Ovary (tissue), 9 donors: ENCODE results near the gene NNMT. TPM values are rescaled to one million over a fixed set of nuclear protein-coding genes. Genes with fewer than 3 reads are reported as not detected.
A peak's percentile ranks its signal among the peaks of the same experiment; 100 is the strongest.

Source experiments
- DNase-seq, 5 donors: peaks; one replicate each; pipeline ENCODE4 v3.0.0-alpha.2; 2019 to 2020
- H3K27ac ChIP-seq, 2 donors: fragments of 200-600 bp; one replicate each; pipeline versions ENCODE4 v1.5.1 to v1.8.0; 2019 to 2022
- H3K27me3 ChIP-seq: fragments of 200-600 bp; one replicate; pipeline ENCODE4 v1.8.0; 2022
- H3K36me3 ChIP-seq: fragments of 200-600 bp; sonication (generic); one replicate; pipeline ENCODE4 v1.5.1; 2019
- H3K4me1 ChIP-seq: one replicate; pipeline ENCODE4 v1.8.1; 2013; ENCODE audit warnings: mild to moderate bottlenecking, moderate library complexity; ENCODE audit not compliant: insufficient read depth
- H3K4me3 ChIP-seq: fragments of 200-600 bp; sonication (generic); one replicate; pipeline ENCODE4 v1.5.1; 2017
- H3K9me3 ChIP-seq, 2 donors: fragments of 200-600 bp in 1 of 2; sonication (generic) in 1 of 2; one replicate each; pipeline versions ENCODE4 v1.5.1 to v1.8.1; 2013 to 2019; ENCODE audit warnings: mild to moderate bottlenecking in 1 of 2, moderate library complexity in 1 of 2
- EP300 ChIP-seq: sonication (generic); formaldehyde crosslinking; IDR thresholded peaks from one replicate; pipeline ENCODE4 v1.6.1; 2017; ENCODE audit warnings: antibody characterized with exemption
- POLR2A ChIP-seq: fragments of 450-650 bp; IDR thresholded peaks from one replicate; pipeline ENCODE4 v1.6.1; 2017; ENCODE audit warnings: antibody characterized with exemption, mild to moderate bottlenecking, moderate library complexity
- WGBS, 3 donors: extraction: QIAGEN DNeasy Blood & Tissue Kit in 1 of 3; methylation state at CpG; one replicate each; pipeline versions ENCODE4 v1.1.5 to v1.1.7; 2013 to 2017; 5-methylcytosine and 5-hydroxymethylcytosine counted together
- intact Hi-C, 4 donors: fragments of 100-400 bp; cut with DNase I; formaldehyde crosslinking; loops; one replicate each; pipeline versions ENCODE4 v1.11.0 to v1.15.1; 2022 to 2023
- polyA plus RNA-seq, 2 donors: library from polyadenylated mRNA; stranded (reverse); fragments of 200-250 nt in 1 of 2; fragments of 350-450 nt in 1 of 2; fragmentation: Illumina TruSeq in 1 of 2; extraction: RNeasy Lipid Tissue Mini Kit (QIAGEN cat#74804) in 1 of 2; gene quantifications; one replicate each; pipeline ENCODE4 v1.2.3, GENCODE V29; 2013 to 2014
- total RNA-seq, 7 donors: library from RNA; depleted of rRNA in 2 of 7; stranded (reverse); fragments of >200 nt in 2 of 7; fragmentation: NEBNext Ultra II Directional in 3 of 7; extraction: Animal tissue kit (Norgen Biotek cat#: 25700) in 3 of 7; gene quantifications; one replicate each; pipeline versions ENCODE4 v1.1.0 to v1.2.4, GENCODE V29; 2016 to 2023
- TF ChIP-seq, protein P1 (sequence below), 3 donors: fragments of 450-650 bp in 2 of 3; fragments of 200-600 bp in 1 of 3; IDR thresholded peaks; one replicate each; pipeline versions ENCODE4 v1.5.1 to v1.8.0; 2016 to 2022; ENCODE audit warnings: antibody characterized with exemption in 3 of 3, mild to moderate bottlenecking in 1 of 3
- donor health status: DM: no; HTN: no; CAD: no; lungs with moderate emphysema.
- donor health status: DM: no; HTN: no; CAD: no.
- donor health status: Bipolar disorder and iron deficiency.
- donor health status: DM: yes; HTN: yes; CAD: no.
- donor health status: DM: no; HTN: no; CAD: no.
- donor health status: DM: yes; HTN: yes; CAD: no.

Gene NNMT
- total and polyA plus RNA-seq, 9 donors, result 9.5 to 295 (median 129) TPM

GRCh38 chr11:114281388-114281956 is 14.7 kb upstream of the NNMT start:
- DNase-seq, result no peak
- Histone ChIP-seq H3K4me1 (peaks cover 3% of the 10 kb centered on the region), H3K4me3 (no peak overlapping the region), H3K27ac (no peak overlapping the region), H3K9me3 (no peaks in the 10 kb centered on the region), H3K27me3 (no peaks in the 10 kb centered on the region), H3K36me3 (no peaks in the 10 kb centered on the region)
- WGBS, 3 donors, result 83 to 98% (median 89%) methylated on average over 1 of the region's 1 CpG
- intact Hi-C loops, result no loop called here
- TF ChIP-seq POLR2A, result no peak
- TF ChIP-seq, protein P1, sequence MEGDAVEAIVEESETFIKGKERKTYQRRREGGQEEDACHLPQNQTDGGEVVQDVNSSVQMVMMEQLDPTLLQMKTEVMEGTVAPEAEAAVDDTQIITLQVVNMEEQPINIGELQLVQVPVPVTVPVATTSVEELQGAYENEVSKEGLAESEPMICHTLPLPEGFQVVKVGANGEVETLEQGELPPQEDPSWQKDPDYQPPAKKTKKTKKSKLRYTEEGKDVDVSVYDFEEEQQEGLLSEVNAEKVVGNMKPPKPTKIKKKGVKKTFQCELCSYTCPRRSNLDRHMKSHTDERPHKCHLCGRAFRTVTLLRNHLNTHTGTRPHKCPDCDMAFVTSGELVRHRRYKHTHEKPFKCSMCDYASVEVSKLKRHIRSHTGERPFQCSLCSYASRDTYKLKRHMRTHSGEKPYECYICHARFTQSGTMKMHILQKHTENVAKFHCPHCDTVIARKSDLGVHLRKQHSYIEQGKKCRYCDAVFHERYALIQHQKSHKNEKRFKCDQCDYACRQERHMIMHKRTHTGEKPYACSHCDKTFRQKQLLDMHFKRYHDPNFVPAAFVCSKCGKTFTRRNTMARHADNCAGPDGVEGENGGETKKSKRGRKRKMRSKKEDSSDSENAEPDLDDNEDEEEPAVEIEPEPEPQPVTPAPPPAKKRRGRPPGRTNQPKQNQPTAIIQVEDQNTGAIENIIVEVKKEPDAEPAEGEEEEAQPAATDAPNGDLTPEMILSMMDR (IDR thresholded peaks at IDR 0.05), result no peak
- TF ChIP-seq EP300, result no peak

DNA sequence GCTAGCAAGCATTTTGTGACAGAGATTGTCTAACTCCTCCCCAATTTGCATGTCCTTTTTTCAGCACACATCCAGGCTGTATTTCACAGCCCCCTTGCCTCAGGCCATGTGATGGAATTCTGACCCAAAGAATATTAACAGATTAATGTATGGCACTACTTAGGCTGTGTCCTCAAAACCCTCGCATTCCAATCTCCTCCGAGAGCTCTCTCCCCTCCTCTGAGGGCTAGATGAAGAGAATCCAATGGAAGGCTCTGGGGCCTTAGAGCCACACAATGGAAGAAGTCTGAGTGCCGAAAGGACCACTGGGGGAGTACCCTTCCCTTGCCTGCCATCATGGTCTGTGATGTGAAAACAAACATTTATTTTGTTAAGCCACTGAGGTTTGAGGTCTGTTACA is 13.7 kb upstream of the NNMT start:
- WGBS, 3 donors, result 77 to 94% (median 88%) methylated on average over 3 of the region's 3 CpGs
- no peak overlapping the region for H3K4me3 ChIP-seq
- H3K27ac ChIP-seq, result no peak overlapping the region
- no peak for TF ChIP-seq POLR2A
- no peak for TF ChIP-seq EP300
- TF ChIP-seq, protein P1 (IDR thresholded peaks at IDR 0.05), result no peak
- no peak for DNase-seq
- no peaks in the 10 kb centered on the region for H3K36me3 ChIP-seq
- H3K9me3 ChIP-seq, result no peaks in the 10 kb centered on the region
- intact Hi-C loops, result no loop called here
- no peaks in the 10 kb centered on the region for H3K27me3 ChIP-seq
- peaks cover 3% of the 10 kb centered on the region for H3K4me1 ChIP-seq

DNA sequence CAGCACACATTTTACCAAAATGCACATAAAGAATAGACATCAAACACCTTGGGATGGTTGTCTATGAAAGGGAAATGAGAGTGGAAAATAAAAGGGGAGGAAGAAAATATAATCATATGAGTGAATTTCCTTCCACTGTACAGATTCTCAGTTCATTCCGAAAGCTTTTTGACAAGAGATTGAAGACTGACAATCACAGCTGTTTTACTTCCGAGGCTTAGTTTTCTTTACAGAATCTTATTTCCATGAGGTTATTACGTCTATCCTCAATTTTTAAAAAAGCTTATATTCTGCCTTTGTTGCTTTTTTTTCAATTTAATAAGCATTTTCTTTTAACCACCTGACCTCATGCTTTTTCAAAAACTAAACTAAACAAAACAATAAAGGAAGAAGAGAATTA is 12.8 kb upstream of the NNMT start:
- H3K27ac ChIP-seq, result no peak overlapping the region
- DNase-seq, result no peak
- H3K4me3 ChIP-seq, result no peak overlapping the region
- 88 to 95% (median 91%) methylated on average over 3 of the region's 3 CpGs for WGBS, 3 donors
- TF ChIP-seq EP300 (no peak), POLR2A (no peak)
- TF ChIP-seq, protein P1 (IDR thresholded peaks at IDR 0.05), result no peak
- intact Hi-C loops, result no loop called here
- H3K36me3 ChIP-seq, result no peaks in the 10 kb centered on the region
- no peaks in the 10 kb centered on the region for H3K27me3 ChIP-seq
- H3K4me1 ChIP-seq, result peaks cover 3% of the 10 kb centered on the region
- no peaks in the 10 kb centered on the region for H3K9me3 ChIP-seq

DNA sequence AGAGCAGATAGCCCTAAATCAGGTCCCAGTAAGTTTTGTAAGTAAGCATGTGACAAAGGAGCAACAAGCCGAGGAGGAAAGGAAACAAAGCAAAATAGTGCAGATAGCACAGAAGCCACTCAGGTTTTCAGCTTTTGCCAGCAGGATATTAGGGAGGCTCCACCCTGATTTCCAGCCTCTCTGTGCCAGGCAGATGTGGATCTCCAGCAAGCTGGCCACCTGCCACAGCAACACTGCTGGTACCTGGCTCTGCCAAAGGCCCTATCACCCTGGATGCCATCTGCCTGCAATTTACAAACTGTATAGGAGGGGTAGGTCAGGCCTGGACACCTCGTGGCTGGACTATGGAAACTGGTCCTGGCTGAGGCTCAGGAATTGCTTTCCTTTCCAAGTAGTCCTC is 12.2 kb upstream of the NNMT start:
- no peak for TF ChIP-seq POLR2A
- no peak for TF ChIP-seq EP300
- TF ChIP-seq, protein P1 (IDR thresholded peaks at IDR 0.05), result no peak
- H3K9me3 ChIP-seq, result no peaks in the 10 kb centered on the region
- H3K4me1 ChIP-seq, result peaks cover 3% of the 10 kb centered on the region
- H3K4me3 ChIP-seq, result no peak overlapping the region
- H3K27me3 ChIP-seq, result no peaks in the 10 kb centered on the region
- WGBS, 3 donors, result 42 to 53% (median 53%) methylated on average over 2 of the region's 2 CpGs
- DNase-seq, result peak in 1 of 5 donors; percentile 22
- H3K27ac ChIP-seq, result no peak overlapping the region
- H3K36me3 ChIP-seq, result no peaks in the 10 kb centered on the region
- intact Hi-C loops, result no loop called here
